ENCODE measurements around the gene ADGRF4. TPM values are rescaled to one million over a fixed set of nuclear protein-coding genes. Genes with fewer than 3 reads are reported as not detected.

The ADGRF4 gene
- total RNA-seq, 1 donor from 2014 or later, result 1.2 TPM

GRCh38 chr6:47677381-47678100, 20.8 kb upstream of the ADGRF4 start:
- no peak overlapping the region for H3K27ac ChIP-seq (ENCODE audit: low read depth, low read length)
- H3K9ac ChIP-seq (ENCODE audit: low read length), result no peak overlapping the region
- Mint-ChIP-seq H3K27ac (ENCODE audit: unreplicated experiment) (no peak overlapping the region), H3K27me3 (ENCODE audit: low read depth, unreplicated experiment) (no peaks in the 10 kb centered on the region), H3K36me3 (ENCODE audit: low read depth, unreplicated experiment) (peaks cover 5% of the 10 kb centered on the region), H3K4me3 (ENCODE audit: unreplicated experiment) (no peak overlapping the region), H3K9me3 (ENCODE audit: unreplicated experiment) (peaks cover 8% of the 10 kb centered on the region), H3K4me1 (ENCODE audit: low read depth, unreplicated experiment) (peaks cover 12% of the 10 kb centered on the region)
- H3K27me3 ChIP-seq (ENCODE audit: insufficient read depth, low read length), result no peaks in the 10 kb centered on the region
- no peaks in the 10 kb centered on the region for H4K20me1 ChIP-seq (ENCODE audit: insufficient read depth, low read length)
- no peaks in the 10 kb centered on the region for H3K36me3 ChIP-seq (ENCODE audit: insufficient read depth, low read length)
- peaks cover 6% of the 10 kb centered on the region for H3K4me1 ChIP-seq (ENCODE audit: insufficient read depth, low read length)
- no peaks in the 10 kb centered on the region for H3K79me2 ChIP-seq (ENCODE audit: insufficient read depth, low read length)
- no peak for FAIRE-seq
- TF ChIP-seq CTCF (IDR thresholded peaks at IDR 0.05; ENCODE audit: insufficient read depth, low read depth, low read length), result no peak
- no peak for TF ChIP-seq EZH2 (IDR thresholded peaks at IDR 0.05; ENCODE audit: insufficient read depth, low read length)
- no peak overlapping the region for H2AFZ ChIP-seq (ENCODE audit: low read depth, low read length)
- no peak overlapping the region for H3K4me2 ChIP-seq (ENCODE audit: low read length)
- DNase-seq (ENCODE audit: low read depth), result no peak
- no peak overlapping the region for H3K4me3 ChIP-seq (ENCODE audit: insufficient read depth, low read depth, low read length)
- no peaks in the 10 kb centered on the region for H3K9me3 ChIP-seq (ENCODE audit: insufficient read depth, low read depth, low read length)

- Histone ChIP-seq H3K4me3 (ENCODE audit: insufficient read depth, low read depth, low read length) (no peak overlapping the region), H2AFZ (ENCODE audit: low read depth, low read length) (no peak overlapping the region), H3K4me1 (ENCODE audit: insufficient read depth, low read length) (no peaks in the 10 kb centered on the region), H3K79me2 (ENCODE audit: insufficient read depth, low read length) (no peaks in the 10 kb centered on the region), H3K9me3 (ENCODE audit: insufficient read depth, low read depth, low read length) (no peaks in the 10 kb centered on the region), H3K27ac (ENCODE audit: low read depth, low read length) (no peak overlapping the region), H4K20me1 (ENCODE audit: insufficient read depth, low read length) (no peaks in the 10 kb centered on the region), H3K4me2 (ENCODE audit: low read length) (no peak overlapping the region), H3K36me3 (ENCODE audit: insufficient read depth, low read length) (no peaks in the 10 kb centered on the region), H3K27me3 (ENCODE audit: insufficient read depth, low read length) (no peaks in the 10 kb centered on the region), H3K9ac (ENCODE audit: low read length) (no peak overlapping the region)
- no peak overlapping the region for H3K27ac Mint-ChIP-seq (ENCODE audit: unreplicated experiment)
- no peak for FAIRE-seq
- H3K27me3 Mint-ChIP-seq (ENCODE audit: low read depth, unreplicated experiment), result no peaks in the 10 kb centered on the region
- H3K36me3 Mint-ChIP-seq (ENCODE audit: low read depth, unreplicated experiment), result peaks cover 5% of the 10 kb centered on the region
- peaks cover 8% of the 10 kb centered on the region for H3K9me3 Mint-ChIP-seq (ENCODE audit: unreplicated experiment)
- H3K4me1 Mint-ChIP-seq (ENCODE audit: low read depth, unreplicated experiment), result peaks cover 3% of the 10 kb centered on the region
- DNase-seq (ENCODE audit: low read depth), result no peak
- no peak overlapping the region for H3K4me3 Mint-ChIP-seq (ENCODE audit: unreplicated experiment)
- no peak for TF ChIP-seq EZH2 (IDR thresholded peaks at IDR 0.05; ENCODE audit: insufficient read depth, low read length)
- no peak for TF ChIP-seq CTCF (IDR thresholded peaks at IDR 0.05; ENCODE audit: insufficient read depth, low read depth, low read length)
Observed at GRCh38 chr6:47678739-47679138, 19.6 kb upstream of the ADGRF4 start.

- Histone ChIP-seq H3K4me3 (ENCODE audit: insufficient read depth, low read depth, low read length) (no peak overlapping the region), H3K4me1 (ENCODE audit: insufficient read depth, low read length) (no peaks in the 10 kb centered on the region), H3K9me3 (ENCODE audit: insufficient read depth, low read depth, low read length) (no peaks in the 10 kb centered on the region), H2AFZ (ENCODE audit: low read depth, low read length) (no peak overlapping the region), H3K79me2 (ENCODE audit: insufficient read depth, low read length) (no peaks in the 10 kb centered on the region), H3K9ac (ENCODE audit: low read length) (no peak overlapping the region), H3K27ac (ENCODE audit: low read depth, low read length) (no peak overlapping the region), H3K4me2 (ENCODE audit: low read length) (no peak overlapping the region), H3K27me3 (ENCODE audit: insufficient read depth, low read length) (no peaks in the 10 kb centered on the region), H4K20me1 (ENCODE audit: insufficient read depth, low read length) (no peaks in the 10 kb centered on the region), H3K36me3 (ENCODE audit: insufficient read depth, low read length) (no peaks in the 10 kb centered on the region)
- no peak for TF ChIP-seq CTCF (IDR thresholded peaks at IDR 0.05; ENCODE audit: insufficient read depth, low read depth, low read length)
- no peak for TF ChIP-seq EZH2 (IDR thresholded peaks at IDR 0.05; ENCODE audit: insufficient read depth, low read length)
- FAIRE-seq, result no peak
- Mint-ChIP-seq H3K4me1 (ENCODE audit: low read depth, unreplicated experiment) (no peaks in the 10 kb centered on the region), H3K9me3 (ENCODE audit: unreplicated experiment) (peaks cover 4% of the 10 kb centered on the region), H3K36me3 (ENCODE audit: low read depth, unreplicated experiment) (peaks cover 3% of the 10 kb centered on the region), H3K27ac (ENCODE audit: unreplicated experiment) (no peak overlapping the region), H3K4me3 (ENCODE audit: unreplicated experiment) (no peak overlapping the region), H3K27me3 (ENCODE audit: low read depth, unreplicated experiment) (no peaks in the 10 kb centered on the region)
- no peak for DNase-seq (ENCODE audit: low read depth)
Observed at GRCh38 chr6:47679322-47679906, 19.0 kb upstream of the ADGRF4 start.
